Psoas muscle (tissue), 8 donors: ENCODE results near the gene IL24. TPM values are rescaled to one million over a fixed set of nuclear protein-coding genes. Genes with fewer than 3 reads are reported as not detected.

Source experiments
- ATAC-seq, 4 donors: fragments of 200-7000 bp; cut with Tn5 transposase; one replicate each; pipeline ENCODE4 v1.9.1; 2020; ENCODE audit warnings: moderate library complexity in 3 of 4, mild to moderate bottlenecking in 2 of 4
- DNase-seq, 2 donors: peaks; one replicate each; pipeline ENCODE4 v3.0.0-alpha.2; 2020
- H3K27ac ChIP-seq: fragments of 200-600 bp; one replicate; pipeline ENCODE4 v1.8.0; 2022
- H3K27me3 ChIP-seq, 3 donors: fragments of 200-600 bp in 1 of 3; one replicate each; pipeline versions ENCODE4 v1.6.1 to v1.8.0; 2013 to 2022; ENCODE audit warnings: low read length in 2 of 3, mild to moderate bottlenecking in 2 of 3, moderate library complexity in 1 of 3; ENCODE audit not compliant: insufficient read depth in 3 of 3
- H3K36me3 ChIP-seq, 2 donors: fragments of 200-600 bp in 1 of 2; one replicate each; pipeline versions ENCODE4 v1.6.1 to v1.8.0; 2013 to 2022; ENCODE audit warnings: low read depth in 1 of 2, mild to moderate bottlenecking in 1 of 2, moderate library complexity in 1 of 2; ENCODE audit not compliant: insufficient read depth in 1 of 2
- H3K4me1 ChIP-seq: fragments of 200-600 bp; one replicate; pipeline ENCODE4 v1.8.0; 2022
- H3K4me3 ChIP-seq: fragments of 200-600 bp; one replicate; pipeline ENCODE4 v1.8.0; 2022; ENCODE audit warnings: mild to moderate bottlenecking
- H3K9me3 ChIP-seq: fragments of 200-600 bp; one replicate; pipeline ENCODE4 v1.8.0; 2022
- CTCF ChIP-seq: fragments of 200-600 bp; IDR thresholded peaks from one replicate; pipeline ENCODE4 v1.8.0; 2022; ENCODE audit warnings: antibody characterized with exemption
- WGBS, 3 donors: extraction: QIAGEN DNeasy Blood & Tissue Kit; methylation state at CpG; one replicate each; pipeline versions ENCODE4 v1.1.6 to v1.1.7; 2013; 5-methylcytosine and 5-hydroxymethylcytosine counted together
- intact Hi-C, 2 donors: fragments of 100-400 bp; cut with DNase I; formaldehyde crosslinking; loops; one replicate each; pipeline versions ENCODE4 v1.11.0 to v1.14.2; 2022
- polyA plus RNA-seq, 3 donors: library from polyadenylated mRNA; stranded (reverse); fragments of 200-250 nt; gene quantifications; one replicate each; pipeline ENCODE4 v1.2.3, GENCODE V29; 2013
- total RNA-seq, 4 donors: library from RNA; stranded (reverse); fragmentation: NEBNext Ultra II Directional in 2 of 4; extraction: Animal tissue kit (Norgen Biotek cat#: 25700) in 2 of 4; gene quantifications; one replicate each; pipeline versions ENCODE4 v1.2.1 to v1.2.4, GENCODE V29; 2021 to 2023
- donor health status: healthy with polysubstance abuse.
- donor health status: DM: no; HTN: no; CAD: no; lungs with moderate emphysema.
- donor health status: Bipolar disorder and iron deficiency.
- donor health status: healthy.
- donor health status: DM: yes; HTN: yes; CAD: no.
- donor health status: DM: no; HTN: no; CAD: no.
- donor health status: DM: no; HTN: no; CAD: no.
- donor health status: DM: yes; HTN: yes; CAD: no.

Gene IL24
- total and polyA plus RNA-seq, 7 donors: 0.05 to 20.3 (median 0.23) TPM; not detected in 2

- peaks cover 0 to 4% (median 0%) of the 10 kb centered on the region in 3 donors for H3K27me3 ChIP-seq
- intact Hi-C loops: no loop called here
- no peak overlapping the region for H3K27ac ChIP-seq
- H3K4me1 ChIP-seq: peaks cover 19% of the 10 kb centered on the region
- no peak for TF ChIP-seq CTCF
- ATAC-seq (no peak), DNase-seq (no peak)
- no peaks in the 10 kb centered on the region for H3K36me3 ChIP-seq
- no peaks in the 10 kb centered on the region for H3K9me3 ChIP-seq
- no peak overlapping the region for H3K4me3 ChIP-seq
- 67 to 75% (median 71%) methylated on average over 3 of the region's 3 CpGs for WGBS, 3 donors
These were observed 1.9 kb upstream of the IL24 start for GRCh38 chr1:206895325-206895724.

GRCh38 chr1:206895837-206896242, 1.4 kb upstream of the IL24 start:
- Histone ChIP-seq H3K4me1 (peaks cover 14% of the 10 kb centered on the region), H3K27ac (no peak overlapping the region)
- intact Hi-C loops: no loop called here

GRCh38 chr1:206896261-206896660, 982 bp upstream of the IL24 start:
- TF ChIP-seq CTCF: no peak
- ATAC-seq (peak in 2 of 4 donors; percentile 14 to 46), DNase-seq (no peak)
- Histone ChIP-seq H3K27ac (no peak overlapping the region), H3K4me1 (peaks cover 12% of the 10 kb centered on the region), H3K4me3 (no peak overlapping the region), H3K9me3 (no peaks in the 10 kb centered on the region), H3K36me3 (no peaks in the 10 kb centered on the region), H3K27me3 (peaks cover 0 to 4% (median 0%) of the 10 kb centered on the region in 3 donors)
- intact Hi-C loops: no loop called here
- WGBS, 3 donors: 69 to 73% (median 72%) methylated on average over 3 of the region's 3 CpGs

More at GRCh38 chr1:206895837-206896242, 1.4 kb upstream of the IL24 start:
- Histone ChIP-seq H3K27me3 (peaks cover 0 to 4% (median 0%) of the 10 kb centered on the region in 3 donors), H3K4me3 (no peak overlapping the region), H3K36me3 (no peaks in the 10 kb centered on the region), H3K9me3 (no peaks in the 10 kb centered on the region)
- 45 to 53% (median 49%) methylated on average over 3 of the region's 3 CpGs for WGBS, 3 donors
- TF ChIP-seq CTCF: no peak
- DNase-seq (no peak), ATAC-seq (peak in 2 of 4 donors; percentile 76 to 82)

- no peak overlapping the region for H3K4me3 ChIP-seq
- H3K27me3 ChIP-seq: peaks cover 0 to 4% (median 0%) of the 10 kb centered on the region in 3 donors
- DNase-seq (no peak), ATAC-seq (peak; percentile 25 to 68 (median 30))
- H3K27ac ChIP-seq: no peak overlapping the region
- 61 to 74% (median 68%) methylated on average over 11 of the region's 11 CpGs for whole genome bisulfite sequencing, 3 donors
- intact Hi-C loops: no loop called here
- no peaks in the 10 kb centered on the region for H3K4me1 ChIP-seq
- no peaks in the 10 kb centered on the region for H3K36me3 ChIP-seq
- no peak for TF ChIP-seq CTCF
- H3K9me3 ChIP-seq: no peaks in the 10 kb centered on the region
These were observed 1.1 kb downstream of the IL24 start for GRCh38 chr1:206898089-206898914.
